GM18519 (cell line): ENCODE measurements around the gene FSTL4.

Source experiments
- ATAC-seq: cut with Tn5 transposase; IDR thresholded peaks from one replicate; pipeline ENCODE4 v1.9.1; 2021; ENCODE audit warnings: mild to moderate bottlenecking, moderate library complexity; ENCODE audit not compliant: unreplicated experiment, low FRiP score

Gene FSTL4

GRCh38 chr5:133373121-133373870, 239.0 kb downstream of the FSTL4 start:
- ATAC-seq: no peak

- ATAC-seq: no peak
Measured at GRCh38 chr5:133372293-133372937, 239.9 kb downstream of the FSTL4 start.

- ATAC-seq: no peak
Measured at GRCh38 chr5:133371371-133372155, 240.8 kb downstream of the FSTL4 start.

GRCh38 chr5:133370904-133371303, 241.4 kb downstream of the FSTL4 start:
- ATAC-seq: no peak

- ATAC-seq: no peak
Measured at GRCh38 chr5:133370036-133370831, 242.1 kb downstream of the FSTL4 start.

- ATAC-seq: no peak
Measured at GRCh38 chr5:133368916-133369783, 243.2 kb downstream of the FSTL4 start.

GRCh38 chr5:133367984-133368383, 244.4 kb downstream of the FSTL4 start:
- no peak for ATAC-seq

- no peak for ATAC-seq
Measured at GRCh38 chr5:133367071-133367786, 245.1 kb downstream of the FSTL4 start.

- ATAC-seq: no peak
Measured at GRCh38 chr5:133366438-133366837, 245.9 kb downstream of the FSTL4 start.

- ATAC-seq: no peak
Measured at GRCh38 chr5:133365738-133366137, 246.6 kb downstream of the FSTL4 start.

GRCh38 chr5:133364936-133365707, 247.2 kb downstream of the FSTL4 start:
- no peak for ATAC-seq

GRCh38 chr5:133363807-133364587, 248.3 kb downstream of the FSTL4 start:
- no peak for ATAC-seq

- ATAC-seq: no peak
Measured at GRCh38 chr5:133362438-133362837, 249.9 kb downstream of the FSTL4 start.

- no peak for ATAC-seq
Measured at GRCh38 chr5:133361922-133362321, 250.4 kb downstream of the FSTL4 start.

GRCh38 chr5:133360693-133361472, 251.5 kb downstream of the FSTL4 start:
- ATAC-seq: no peak

- no peak for ATAC-seq
Measured at GRCh38 chr5:133359861-133360260, 252.5 kb downstream of the FSTL4 start.

- no peak for ATAC-seq
Measured at GRCh38 chr5:133358271-133358670, 254.1 kb downstream of the FSTL4 start.
